H7 (cell line): ENCODE data around the gene SHMT2. TPM values are rescaled to one million over a fixed set of nuclear protein-coding genes. Genes with fewer than 3 reads are reported as not detected.

ENCODE experiments used
- total RNA-seq: library from RNA; depleted of rRNA; stranded (reverse); fragments of >200 nt; shearing (Covaris generic); gene quantifications from 2 replicates; pipeline ENCODE4 v1.2.3, GENCODE V29; 2014; rRNA removed

Gene SHMT2
- total RNA-seq, 1 experiment from 2014 or later, result 399 TPM

Other genes starting within 250 kb of the SHMT2 start
- 11.6 and 13.0 TPM in 2 replicates for gene ZBTB39, start 223.2 kb upstream of the SHMT2 start, total RNA-seq
- 1.00 and 1.2 TPM in 2 replicates for gene TAC3, start 213.2 kb upstream of the SHMT2 start, total RNA-seq
- 0.24 and 0.59 TPM in 2 replicates for gene MYO1A, start 179.6 kb upstream of the SHMT2 start, total RNA-seq
- gene NEMP1, start 150.9 kb upstream of the SHMT2 start, total RNA-seq, result 22.6 and 30.6 TPM in 2 replicates
- gene NAB2, start 140.6 kb upstream of the SHMT2 start, total RNA-seq, result 19.0 and 20.8 TPM in 2 replicates
- gene STAT6, start 118.3 kb upstream of the SHMT2 start, total RNA-seq, result 43.5 and 51.5 TPM in 2 replicates
- gene LRP1, start 101.2 kb upstream of the SHMT2 start, total RNA-seq, result 17.3 and 23.9 TPM in 2 replicates
- gene LRP1-AS, start 82.1 kb upstream of the SHMT2 start, total RNA-seq, result not detected in 2 replicates
- gene NXPH4, start 12.9 kb upstream of the SHMT2 start, total RNA-seq, result 0.74 and 2.2 TPM in 2 replicates
- 0.90 and 1.6 TPM in 2 replicates for gene STAC3, start 21.5 kb downstream of the SHMT2 start, total RNA-seq
- gene R3HDM2, start 201.3 kb downstream of the SHMT2 start, total RNA-seq, result 26.5 and 34.0 TPM in 2 replicates
- gene INHBC, start 205.1 kb downstream of the SHMT2 start, total RNA-seq, result not detected in 2 replicates
- gene INHBE, start 225.6 kb downstream of the SHMT2 start, total RNA-seq, result 9.6 and 10.4 TPM in 2 replicates
- gene GLI1, start 230.1 kb downstream of the SHMT2 start, total RNA-seq, result 9.7 and 13.1 TPM in 2 replicates